HTERT RPE-1 (cell line): ENCODE results near the gene NCAPG2.

Experiments
- in situ Hi-C: fragments of 300-500 bp; cut with MboI; formaldehyde crosslinking; loops from 4 replicates; pipeline ENCODE4 v1.14.3; 2020; ENCODE audit warnings: low sequenced_read_pairs

NCAPG2 gene

GRCh38 chr7:158735935-158736334 is 31.3 kb upstream of the NCAPG2 start:
- in situ Hi-C loops, result no loop called here

- in situ Hi-C loops, result no loop called here
Measured at GRCh38 chr7:158734861-158735260, 30.3 kb upstream of the NCAPG2 start.

- in situ Hi-C loops, result no loop called here
Measured at GRCh38 chr7:158733775-158734494, 29.3 kb upstream of the NCAPG2 start.

- in situ Hi-C loops, result no loop called here
Measured at GRCh38 chr7:158733220-158733519, 28.6 kb upstream of the NCAPG2 start.

DNA sequence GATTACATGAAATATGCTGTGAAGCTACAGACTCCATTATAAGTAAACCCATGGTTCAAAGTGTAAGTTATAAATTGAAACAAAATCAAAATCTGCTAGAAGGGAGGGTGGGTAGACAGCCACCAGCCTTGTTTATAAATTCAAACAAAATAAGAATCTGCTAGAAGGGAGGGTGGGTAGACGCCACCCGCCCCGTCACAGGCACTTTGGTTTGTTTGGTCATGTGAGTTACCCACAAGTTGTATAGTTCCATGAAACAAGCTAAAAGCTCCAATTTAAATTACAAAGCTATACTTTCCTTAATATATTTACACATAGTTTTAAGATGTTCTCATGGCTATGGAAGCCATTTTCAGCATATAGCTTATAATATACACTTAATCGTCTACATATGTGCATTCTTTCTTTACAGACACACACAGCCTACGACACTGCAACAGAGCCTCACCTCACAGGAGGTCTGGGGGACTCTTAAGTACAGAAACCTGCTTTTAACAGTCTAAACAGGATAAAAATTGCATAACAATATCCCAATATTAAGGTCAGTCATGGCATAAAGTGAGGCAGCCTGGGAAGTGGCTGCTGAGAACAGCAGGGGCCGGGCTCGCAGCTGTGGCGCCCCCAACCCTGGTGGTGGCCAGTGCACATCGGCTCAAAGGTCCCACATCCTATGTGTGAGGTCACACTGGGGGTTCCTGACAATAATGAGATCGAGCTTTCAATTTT is 28.1 kb upstream of the NCAPG2 start:
- in situ Hi-C loops, result no loop called here

DNA sequence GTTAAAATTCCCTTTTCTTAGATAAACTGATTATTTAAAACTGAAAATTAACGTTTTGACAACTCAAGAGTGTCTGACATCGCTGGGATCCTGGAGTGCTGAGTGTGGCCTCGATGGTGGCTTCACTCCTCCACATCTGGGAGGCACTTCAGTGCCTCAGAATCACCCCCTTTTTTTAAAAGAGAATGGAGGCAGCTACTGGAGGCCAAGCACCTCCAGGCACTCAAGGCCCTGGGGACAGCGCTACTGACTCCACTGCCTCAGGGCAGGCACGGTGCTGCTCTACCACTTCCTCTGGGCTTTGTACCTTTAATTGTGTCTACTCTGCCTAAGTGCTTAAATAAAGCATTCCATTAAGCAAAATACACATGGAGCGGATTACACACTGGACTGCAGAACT is 27.2 kb upstream of the NCAPG2 start:
- in situ Hi-C loops, result no loop called here

GRCh38 chr7:158730383-158731346 is 26.1 kb upstream of the NCAPG2 start:
- in situ Hi-C loops, result no loop called here

GRCh38 chr7:158729646-158730382 is 25.2 kb upstream of the NCAPG2 start:
- in situ Hi-C loops, result no loop called here

- in situ Hi-C loops, result no loop called here
Measured at GRCh38 chr7:158728911-158729645, 24.5 kb upstream of the NCAPG2 start.

DNA sequence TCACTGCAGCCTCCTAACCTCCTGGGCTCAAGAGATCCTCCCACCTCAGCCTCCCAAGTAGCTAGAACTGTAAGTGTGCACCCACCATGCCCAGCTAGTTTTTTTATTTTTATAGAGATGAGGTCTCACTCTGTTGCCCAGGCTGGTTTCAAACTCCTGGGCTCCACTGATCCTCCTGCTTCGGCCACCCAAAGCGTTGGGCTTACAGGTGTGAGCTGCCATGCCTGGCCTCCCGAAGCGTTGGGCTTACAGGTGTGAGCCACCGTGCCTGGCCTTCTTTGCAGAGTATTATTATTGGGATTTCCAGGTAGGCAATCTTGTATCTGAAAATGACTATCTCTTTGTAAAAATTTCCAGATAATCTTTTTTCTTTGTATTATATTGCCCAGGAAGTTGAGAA is 23.1 kb upstream of the NCAPG2 start:
- in situ Hi-C loops, result no loop called here

DNA sequence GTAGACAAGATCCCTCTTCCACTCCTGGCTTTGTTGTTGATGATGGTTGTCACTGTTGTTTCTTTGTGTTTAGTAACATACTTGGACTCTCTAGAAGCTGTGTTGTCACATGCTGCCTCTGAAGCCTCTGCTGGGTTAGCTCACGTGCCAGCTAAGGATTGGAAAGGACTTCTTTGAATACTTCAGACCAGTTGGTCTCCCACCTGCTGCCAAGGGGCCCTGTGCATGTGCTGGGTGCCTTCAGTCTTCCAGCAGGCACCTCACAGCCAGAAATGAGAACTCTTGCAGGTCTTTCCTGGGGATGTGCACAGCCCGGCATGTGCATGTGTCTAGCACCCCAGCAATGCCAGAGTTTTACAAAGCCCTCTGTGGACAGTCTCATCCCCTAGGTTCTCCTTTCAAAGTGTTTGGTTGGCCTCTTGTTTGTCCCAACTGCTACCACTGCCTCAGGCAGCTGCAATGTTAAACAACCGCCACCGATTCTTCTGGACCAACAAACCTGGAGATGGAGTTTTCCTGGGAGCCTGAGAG is 21.7 kb upstream of the NCAPG2 start:
- in situ Hi-C loops, result no loop called here

DNA sequence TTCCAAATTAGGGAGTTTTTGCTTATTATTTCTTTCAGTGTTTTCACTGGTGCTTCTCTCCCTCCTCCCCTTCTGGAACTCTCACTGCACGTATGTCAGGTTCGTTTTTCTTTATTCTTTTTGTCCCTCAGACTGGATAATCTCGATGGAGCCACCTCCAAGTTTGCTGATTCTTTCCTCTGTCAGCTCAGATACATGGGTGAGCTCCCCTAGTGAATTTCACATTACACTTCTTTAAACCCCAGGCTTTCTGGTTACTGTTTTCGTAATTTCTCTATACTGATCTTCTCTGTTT is 20.8 kb upstream of the NCAPG2 start:
- in situ Hi-C loops, result no loop called here

DNA sequence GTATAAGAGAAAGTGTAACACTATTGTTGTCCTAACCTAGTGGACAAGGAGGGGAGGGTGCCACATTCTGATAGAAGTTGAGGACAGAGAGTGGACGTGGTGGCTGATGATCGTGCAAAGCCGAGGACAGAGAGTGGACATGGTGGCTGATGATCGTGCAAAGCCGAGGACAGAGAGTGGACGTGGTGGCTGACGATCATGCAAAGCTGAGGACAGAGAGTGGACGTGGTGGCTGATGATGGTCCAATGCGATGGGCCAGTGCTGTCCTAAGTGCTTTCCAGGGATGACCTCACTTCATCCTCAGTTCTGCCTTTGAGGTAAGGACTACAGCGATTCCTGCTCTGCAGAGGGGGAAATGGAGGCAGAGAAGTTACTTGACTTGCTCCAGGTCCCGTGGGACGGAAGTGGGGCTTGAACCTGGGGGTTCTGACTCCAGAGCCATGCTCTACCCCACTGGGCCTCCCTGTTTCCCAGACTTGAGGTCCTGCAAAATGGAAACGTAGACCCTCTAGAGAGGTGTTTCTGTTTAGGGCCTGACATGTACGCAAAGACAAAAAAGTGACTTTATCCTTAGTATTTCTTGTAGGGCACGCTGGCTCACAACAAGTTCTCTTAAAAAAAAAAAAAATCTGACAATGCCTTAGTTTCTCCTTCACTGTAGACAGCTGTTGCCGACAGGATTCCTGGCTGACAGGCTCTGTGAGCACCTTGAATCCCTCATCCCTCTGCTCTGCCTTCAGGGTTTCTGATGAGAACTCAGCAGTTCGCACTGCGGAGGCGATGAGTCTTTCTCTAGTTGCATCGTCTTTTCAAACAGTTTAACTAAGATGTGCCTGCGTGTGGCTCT is 20.3 kb upstream of the NCAPG2 start:
- in situ Hi-C loops, result no loop called here

GRCh38 chr7:158723714-158724385 is 19.2 kb upstream of the NCAPG2 start:
- in situ Hi-C loops, result no loop called here

- in situ Hi-C loops, result no loop called here
Measured at GRCh38 chr7:158723266-158723665, 18.7 kb upstream of the NCAPG2 start.

DNA sequence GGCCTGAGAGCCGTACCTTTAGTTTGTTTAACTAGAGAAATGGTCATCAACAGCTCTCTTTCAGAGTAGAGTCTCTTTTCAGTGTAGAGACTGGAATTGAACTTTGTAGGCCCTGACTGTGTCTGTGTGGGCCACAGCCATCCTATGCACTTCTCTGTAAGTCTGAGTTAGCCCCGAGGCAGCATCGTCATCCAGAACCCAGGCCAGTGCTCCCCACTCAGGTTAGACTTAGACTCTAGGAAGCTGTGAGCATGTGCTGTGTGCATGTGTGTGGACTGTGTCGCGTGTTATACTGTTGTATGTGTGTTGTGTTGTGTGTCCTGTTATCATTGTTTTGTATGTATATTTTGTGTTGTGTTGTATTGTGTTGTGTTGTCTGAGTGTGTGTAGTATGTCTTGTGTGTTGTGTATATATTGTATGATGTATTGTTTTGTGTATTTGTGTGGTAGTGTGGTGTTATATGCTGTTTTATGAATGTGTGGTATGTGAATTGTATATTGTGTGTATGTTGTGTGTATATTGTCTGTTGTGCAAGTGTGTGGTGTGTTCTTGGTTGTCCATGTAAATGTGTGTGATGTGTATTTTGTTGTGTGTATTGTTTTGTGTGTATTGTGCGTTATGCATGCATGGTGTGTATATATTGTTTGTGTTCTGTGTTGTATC is 18.1 kb upstream of the NCAPG2 start:
- in situ Hi-C loops, result no loop called here

DNA sequence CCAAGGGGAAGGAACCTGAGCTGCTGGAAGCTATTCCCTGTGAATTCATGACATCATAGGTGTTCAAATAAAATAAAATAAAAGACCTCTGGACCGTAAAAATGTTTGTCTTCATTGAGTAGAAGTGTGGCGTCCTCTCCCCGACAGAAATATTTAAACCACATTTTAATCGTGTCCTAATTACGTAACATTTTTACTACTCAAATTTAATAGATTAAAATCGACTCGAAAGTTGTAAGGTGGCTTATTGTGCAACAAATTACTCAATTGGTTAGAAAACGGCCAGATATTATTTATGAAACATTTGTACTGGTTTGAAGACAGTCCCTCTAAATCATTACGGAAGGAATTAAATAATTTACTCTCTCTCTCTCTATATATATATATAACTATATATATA is 15.5 kb upstream of the NCAPG2 start:
- in situ Hi-C loops, result no loop called here

- in situ Hi-C loops, result no loop called here
Measured at GRCh38 chr7:158716802-158717201, 12.2 kb upstream of the NCAPG2 start.
